Lower leg skin (tissue), 3 donors: ENCODE results near the gene CEND1.

Source experiments
- CTCF ChIP-seq, 3 donors: fragments of 450-650 bp; IDR thresholded peaks; one replicate each; pipeline ENCODE4 v1.5.1; 2016; ENCODE audit warnings: antibody characterized with exemption in 3 of 3, mild to moderate bottlenecking in 3 of 3, moderate library complexity in 2 of 3
- POLR2A ChIP-seq, 2 donors: fragments of 450-650 bp; IDR thresholded peaks; one replicate each; pipeline ENCODE4 v1.6.1; 2016 to 2017; ENCODE audit warnings: antibody characterized with exemption in 2 of 2, mild to moderate bottlenecking in 1 of 2, moderate library complexity in 1 of 2

GRCh38 chr11:803467-803742 is 13.5 kb upstream of the CEND1 start:
- TF ChIP-seq CTCF (IDR thresholded peaks at IDR 0.05) (no peak), POLR2A (IDR thresholded peaks at IDR 0.05) (no peak)
